GM21717 (cell line): ENCODE measurements around the gene TMEM151B.

Experiments used
- ATAC-seq: cut with Tn5 transposase; IDR thresholded peaks from one replicate; pipeline ENCODE4 v1.9.1; 2021; ENCODE audit warnings: mild to moderate bottlenecking, moderate library complexity; ENCODE audit not compliant: unreplicated experiment

Gene TMEM151B

GRCh38 chr6:44250067-44250717 is 20.1 kb upstream of the TMEM151B start:
- ATAC-seq, result no peak

- no peak for ATAC-seq
Measured at GRCh38 chr6:44250718-44251123, 19.5 kb upstream of the TMEM151B start.

- no peak for ATAC-seq
Measured at GRCh38 chr6:44251576-44252524, 18.4 kb upstream of the TMEM151B start.

GRCh38 chr6:44253307-44254101 is 16.7 kb upstream of the TMEM151B start:
- no peak for ATAC-seq

GRCh38 chr6:44254191-44255104 is 15.8 kb upstream of the TMEM151B start:
- ATAC-seq, result no peak

- ATAC-seq, result no peak
Measured at GRCh38 chr6:44255105-44255808, 15.0 kb upstream of the TMEM151B start.

GRCh38 chr6:44255871-44256774 is 14.1 kb upstream of the TMEM151B start:
- ATAC-seq, result no peak

GRCh38 chr6:44256775-44257024 is 13.6 kb upstream of the TMEM151B start:
- peak; percentile 16 for ATAC-seq

GRCh38 chr6:44257025-44257752 is 13.1 kb upstream of the TMEM151B start, which contains the start of gene SLC35B2:
TSS of gene SLC35B2 (minus strand) at chr6:44257528. CDS start at chr6:44257410, 118 bp downstream.
- peak; percentile 37 for ATAC-seq

GRCh38 chr6:44257753-44258324 is 12.4 kb upstream of the TMEM151B start:
- ATAC-seq, result peak; percentile 23

GRCh38 chr6:44258325-44258863 is 11.9 kb upstream of the TMEM151B start:
- no peak for ATAC-seq

- ATAC-seq, result no peak
Measured at GRCh38 chr6:44258921-44259320, 11.3 kb upstream of the TMEM151B start.

GRCh38 chr6:44260011-44260410 is 10.2 kb upstream of the TMEM151B start:
- ATAC-seq, result no peak

- ATAC-seq, result no peak
Measured at GRCh38 chr6:44260451-44261297, 9.6 kb upstream of the TMEM151B start.

GRCh38 chr6:44261581-44261980 is 8.7 kb upstream of the TMEM151B start:
- no peak for ATAC-seq
